K562 (cell line): Measurements from ENCODE around the gene ODF4. TPM values are rescaled to one million over a fixed set of nuclear protein-coding genes. Genes with fewer than 3 reads are reported as not detected.

Experiments
- ARID1B ChIP-seq: fragments of 450-650 bp; IDR thresholded peaks from 2 replicates; pipeline ENCODE4 v1.6.1; 2016; ENCODE audit warnings: antibody characterized with exemption, mild to moderate bottlenecking, inconsistent platforms
- CBFA2T3 ChIP-seq: fragments of 450-650 bp; IDR thresholded peaks from 2 replicates; pipeline ENCODE4 v1.6.1; 2017
- COPS2 ChIP-seq: fragments of 450-650 bp; conservative IDR thresholded peaks from 2 replicates; pipeline ENCODE4 v1.6.1; 2016; ENCODE audit warnings: mild to moderate bottlenecking, moderate library complexity
- DLX4 ChIP-seq: fragments of 250-450 bp; sonication (Bioruptor Pico); IDR thresholded peaks from 2 replicates; pipeline ENCODE4 v1.6.1; 2021; ENCODE audit warnings: mild to moderate bottlenecking
- ETV1 ChIP-seq: fragments of 450-650 bp; conservative IDR thresholded peaks from 2 replicates; pipeline ENCODE4 v1.6.1; 2016; ENCODE audit warnings: missing genetic modification characterization, control low read depth, low read depth, missing compliant biosample characterization
- KDM4B ChIP-seq, 2 experiments: fragments of 450-650 bp in 1 of 2; sonication (generic) in 1 of 2; IDR thresholded peaks; 2 replicates each; pipeline ENCODE4 v1.6.1; 2016 to 2017; ENCODE audit warnings: borderline replicate concordance in 2 of 2, antibody characterized with exemption in 1 of 2, low read depth in 1 of 2, mild to moderate bottlenecking in 1 of 2
- NFE2 ChIP-seq: IDR thresholded peaks from 2 replicates; pipeline ENCODE4 v1.6.1; 2014; ENCODE audit warnings: antibody characterized with exemption, low read depth
- SMARCA5 ChIP-seq: fragments of 450-650 bp; IDR thresholded peaks from 2 replicates; pipeline ENCODE4 v1.6.1; 2016
- STAT6 ChIP-seq: sonication (generic); formaldehyde crosslinking; IDR thresholded peaks from 2 replicates; pipeline ENCODE4 v1.8.1; 2023; ENCODE audit warnings: mild to moderate bottlenecking, missing genetic modification reagents
- ZMIZ1 ChIP-seq, 2 experiments: fragments of 150-350 bp in 1 of 2; IDR thresholded peaks; 2 replicates each; pipeline ENCODE4 v1.6.1; 2012 to 2016; ENCODE audit warnings: low read depth in 2 of 2, low read length in 2 of 2, mild to moderate bottlenecking in 1 of 2, moderate library complexity in 1 of 2
- ZNF121 ChIP-seq: sonication (generic); formaldehyde crosslinking; conservative IDR thresholded peaks from 2 replicates; pipeline ENCODE4 v1.8.0; 2022; ENCODE audit warnings: missing genetic modification reagents
- ZNF384 ChIP-seq: IDR thresholded peaks from 2 replicates; pipeline ENCODE4 v1.6.1; 2012; ENCODE audit warnings: low read depth, low read length, improper control_type of control experiment
- ZNF551 ChIP-seq: fragments of 250-450 bp; sonication (Bioruptor Pico); IDR thresholded peaks from 2 replicates; pipeline ENCODE4 v1.5.0; 2021; ENCODE audit warnings: mild to moderate bottlenecking, moderate library complexity
- polyA plus RNA-seq, 8 experiments: library from polyadenylated mRNA; depleted of rRNA in 4 of 8; stranded (reverse) in 5 of 8; unstranded in 3 of 8; fragments of >200 nt; fragmentation: Nextera tagmentation in 2 of 8; fragmentation: Illumina TruSeq in 1 of 8; extraction: Ambion mirVana in 2 of 8; extraction: Trizol in 1 of 8; gene quantifications; 2 replicates each; pipeline versions ENCODE4 v1.2.1 to v1.2.3, GENCODE V29; 2011 to 2014; ENCODE audit warnings: inconsistent platforms in 1 of 8, missing spikeins in 1 of 8
- total RNA-seq, 7 experiments: library from RNA; depleted of rRNA in 6 of 7; stranded (reverse); fragments of >200 nt in 6 of 7; fragmentation: Illumina TruSeq in 2 of 7; extraction: Trizol in 2 of 7; gene quantifications; 2 replicates each; pipeline versions ENCODE4 v1.2.1 to v1.2.3, GENCODE V29; 2011 to 2021; ENCODE audit warnings: low replicate concordance in 1 of 7
- TF ChIP-seq, protein P1 (sequence below), 3 experiments: IDR thresholded peaks in 2 of 3; conservative IDR thresholded peaks in 1 of 3; 2 replicates each; pipeline ENCODE4 v1.5.1; 2011 to 2012; ENCODE audit warnings: low read length in 3 of 3, mild to moderate bottlenecking in 3 of 3, control low read depth in 2 of 3, improper control_type of control experiment in 1 of 3, inconsistent platforms in 1 of 3, low read depth in 1 of 3, mixed read lengths in 1 of 3, moderate library complexity in 1 of 3; ENCODE audit not compliant: insufficient read depth in 2 of 3
- TF ChIP-seq, protein P2 (sequence below): sonication (generic); formaldehyde crosslinking; IDR thresholded peaks from 2 replicates; pipeline ENCODE4 v1.8.1; 2023; ENCODE audit warnings: mild to moderate bottlenecking, missing genetic modification reagents
- TF ChIP-seq, protein P3 (sequence below): fragments of 250-450 bp; sonication (Bioruptor Pico); IDR thresholded peaks from 2 replicates; pipeline ENCODE4 v1.8.0; 2021; ENCODE audit warnings: mild to moderate bottlenecking, moderate library complexity

ODF4 gene
- total and polyA plus RNA-seq, 9 of the 15 experiments (the other 6 are each of a cell fraction or from before 2014, with no cell fraction given), result not detected

DNA sequence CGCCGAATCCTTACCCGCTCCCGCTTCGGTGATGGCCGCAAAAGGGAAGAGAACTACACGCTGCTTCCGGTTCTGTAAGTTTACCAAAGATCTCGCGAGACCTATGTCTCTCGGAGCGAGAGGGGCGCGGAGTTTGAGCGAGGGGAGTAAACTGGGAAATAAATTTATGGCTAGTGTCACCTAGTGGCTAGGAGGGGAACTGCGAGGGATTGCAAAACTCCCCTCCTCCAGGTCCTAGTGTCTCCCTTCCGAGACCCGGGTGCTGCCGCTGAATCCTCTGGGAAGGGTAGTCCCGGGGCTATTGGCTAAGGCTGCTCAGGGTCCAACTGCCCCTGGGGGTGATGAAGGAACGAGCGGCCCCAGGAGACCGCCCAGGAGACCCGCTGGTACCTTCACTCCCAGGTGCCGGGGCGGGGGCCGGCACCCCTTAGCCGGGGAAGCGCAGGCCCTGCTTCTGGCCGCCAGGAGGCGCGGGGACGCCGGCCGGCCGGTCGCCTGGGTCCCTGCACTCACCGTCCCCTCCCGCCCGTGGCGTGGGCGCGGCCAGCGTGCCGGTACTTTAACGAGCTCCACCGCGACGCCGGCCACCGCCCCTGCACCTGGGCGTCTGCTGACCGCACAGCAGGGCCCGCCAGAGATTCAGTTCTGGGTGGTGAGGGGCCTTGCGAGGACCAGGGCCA lies 43.6 kb downstream of the ODF4 start, which contains the start of gene RPL26 (continued):
- 0 out of 4 replicates have a peak, but pooled peaks of 1 of the 2 experiments have one; percentile 7 for TF ChIP-seq ZMIZ1 (IDR thresholded peaks at IDR 0.05; ENCODE audit: low read depth in 2 of 2, low read length in 2 of 2)
- TF ChIP-seq COPS2, result no peak
- TF ChIP-seq, protein P1, sequence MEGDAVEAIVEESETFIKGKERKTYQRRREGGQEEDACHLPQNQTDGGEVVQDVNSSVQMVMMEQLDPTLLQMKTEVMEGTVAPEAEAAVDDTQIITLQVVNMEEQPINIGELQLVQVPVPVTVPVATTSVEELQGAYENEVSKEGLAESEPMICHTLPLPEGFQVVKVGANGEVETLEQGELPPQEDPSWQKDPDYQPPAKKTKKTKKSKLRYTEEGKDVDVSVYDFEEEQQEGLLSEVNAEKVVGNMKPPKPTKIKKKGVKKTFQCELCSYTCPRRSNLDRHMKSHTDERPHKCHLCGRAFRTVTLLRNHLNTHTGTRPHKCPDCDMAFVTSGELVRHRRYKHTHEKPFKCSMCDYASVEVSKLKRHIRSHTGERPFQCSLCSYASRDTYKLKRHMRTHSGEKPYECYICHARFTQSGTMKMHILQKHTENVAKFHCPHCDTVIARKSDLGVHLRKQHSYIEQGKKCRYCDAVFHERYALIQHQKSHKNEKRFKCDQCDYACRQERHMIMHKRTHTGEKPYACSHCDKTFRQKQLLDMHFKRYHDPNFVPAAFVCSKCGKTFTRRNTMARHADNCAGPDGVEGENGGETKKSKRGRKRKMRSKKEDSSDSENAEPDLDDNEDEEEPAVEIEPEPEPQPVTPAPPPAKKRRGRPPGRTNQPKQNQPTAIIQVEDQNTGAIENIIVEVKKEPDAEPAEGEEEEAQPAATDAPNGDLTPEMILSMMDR (IDR thresholded peaks at IDR 0.05 in 2 of 3, conservative IDR thresholded peaks at IDR 0.05 in 1 of 3; ENCODE audit: insufficient read depth in 2 of 3, low read depth in 1 of 3, low read length in 3 of 3), result peak; percentile 84 to 93 (median 86)
- no peak for TF ChIP-seq STAT6 (CRISPR knock-in tag)
- peak; percentile 82 for TF ChIP-seq ETV1 (tag)
- TF ChIP-seq ZNF121, result no peak
- TF ChIP-seq ARID1B, result no peak
- no peak for TF ChIP-seq ZNF384
- TF ChIP-seq CBFA2T3, result 0 out of 2 replicates have a peak, but pooled peaks have one; percentile 2
- TF ChIP-seq SMARCA5, result no peak
- no peak for TF ChIP-seq NFE2
- TF ChIP-seq KDM4B (IDR thresholded peaks at IDR 0.05; ENCODE audit: borderline replicate concordance in 2 of 2, low read depth in 1 of 2), result no peak
- TF ChIP-seq DLX4 (CRISPR knock-in tag), result no peak
- TF ChIP-seq, protein P2, sequence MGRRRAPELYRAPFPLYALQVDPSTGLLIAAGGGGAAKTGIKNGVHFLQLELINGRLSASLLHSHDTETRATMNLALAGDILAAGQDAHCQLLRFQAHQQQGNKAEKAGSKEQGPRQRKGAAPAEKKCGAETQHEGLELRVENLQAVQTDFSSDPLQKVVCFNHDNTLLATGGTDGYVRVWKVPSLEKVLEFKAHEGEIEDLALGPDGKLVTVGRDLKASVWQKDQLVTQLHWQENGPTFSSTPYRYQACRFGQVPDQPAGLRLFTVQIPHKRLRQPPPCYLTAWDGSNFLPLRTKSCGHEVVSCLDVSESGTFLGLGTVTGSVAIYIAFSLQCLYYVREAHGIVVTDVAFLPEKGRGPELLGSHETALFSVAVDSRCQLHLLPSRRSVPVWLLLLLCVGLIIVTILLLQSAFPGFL (CRISPR knock-in tag), result no peak
- TF ChIP-seq ZNF551 (CRISPR knock-in tag), result no peak
- TF ChIP-seq, protein P3, sequence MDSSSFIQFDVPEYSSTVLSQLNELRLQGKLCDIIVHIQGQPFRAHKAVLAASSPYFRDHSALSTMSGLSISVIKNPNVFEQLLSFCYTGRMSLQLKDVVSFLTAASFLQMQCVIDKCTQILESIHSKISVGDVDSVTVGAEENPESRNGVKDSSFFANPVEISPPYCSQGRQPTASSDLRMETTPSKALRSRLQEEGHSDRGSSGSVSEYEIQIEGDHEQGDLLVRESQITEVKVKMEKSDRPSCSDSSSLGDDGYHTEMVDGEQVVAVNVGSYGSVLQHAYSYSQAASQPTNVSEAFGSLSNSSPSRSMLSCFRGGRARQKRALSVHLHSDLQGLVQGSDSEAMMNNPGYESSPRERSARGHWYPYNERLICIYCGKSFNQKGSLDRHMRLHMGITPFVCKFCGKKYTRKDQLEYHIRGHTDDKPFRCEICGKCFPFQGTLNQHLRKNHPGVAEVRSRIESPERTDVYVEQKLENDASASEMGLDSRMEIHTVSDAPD (CRISPR knock-in tag), result no peak
